Measurements from ENCODE around the gene SNORC. TPM values are rescaled to one million over a fixed set of nuclear protein-coding genes. Genes with fewer than 3 reads are reported as not detected.

Gene SNORC
- total RNA-seq, 3 donors from 2014 or later: 0.32 to 23.1 (median 9.2) TPM

DNA sequence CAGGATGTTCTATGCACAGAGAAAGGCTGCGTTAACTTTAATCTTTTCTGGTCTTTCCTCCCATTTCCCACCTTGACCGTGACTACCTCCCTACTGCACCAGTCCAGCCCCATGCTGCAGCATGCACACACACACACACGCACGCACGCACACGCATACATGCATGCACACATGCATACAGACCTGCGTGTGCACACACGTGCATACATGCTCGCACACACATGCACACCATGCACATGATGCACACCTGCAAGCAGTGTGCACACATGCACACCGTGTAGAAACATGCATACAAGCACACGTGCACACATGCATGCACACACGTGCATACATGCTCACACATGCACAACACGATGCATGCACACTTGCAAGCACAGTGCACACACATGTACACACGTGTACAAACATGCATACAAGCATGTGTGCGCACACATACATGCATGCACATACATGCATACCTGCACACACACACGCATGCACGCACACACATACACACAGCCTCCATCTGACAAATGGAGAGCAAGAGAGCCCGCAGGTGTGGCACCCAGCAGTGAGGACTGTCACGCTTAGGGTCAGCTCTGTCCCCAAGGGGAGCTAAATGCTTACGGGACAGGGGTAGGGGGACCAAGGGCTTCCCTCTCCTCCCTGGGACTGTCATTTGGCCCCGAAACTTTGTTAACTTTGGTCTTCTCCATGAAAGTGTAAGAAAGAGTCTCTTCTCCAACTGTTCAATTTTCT lies 18.2 kb downstream of the SNORC start:
- no peaks in the 10 kb centered on the region for H3K27me3 ChIP-seq

DNA sequence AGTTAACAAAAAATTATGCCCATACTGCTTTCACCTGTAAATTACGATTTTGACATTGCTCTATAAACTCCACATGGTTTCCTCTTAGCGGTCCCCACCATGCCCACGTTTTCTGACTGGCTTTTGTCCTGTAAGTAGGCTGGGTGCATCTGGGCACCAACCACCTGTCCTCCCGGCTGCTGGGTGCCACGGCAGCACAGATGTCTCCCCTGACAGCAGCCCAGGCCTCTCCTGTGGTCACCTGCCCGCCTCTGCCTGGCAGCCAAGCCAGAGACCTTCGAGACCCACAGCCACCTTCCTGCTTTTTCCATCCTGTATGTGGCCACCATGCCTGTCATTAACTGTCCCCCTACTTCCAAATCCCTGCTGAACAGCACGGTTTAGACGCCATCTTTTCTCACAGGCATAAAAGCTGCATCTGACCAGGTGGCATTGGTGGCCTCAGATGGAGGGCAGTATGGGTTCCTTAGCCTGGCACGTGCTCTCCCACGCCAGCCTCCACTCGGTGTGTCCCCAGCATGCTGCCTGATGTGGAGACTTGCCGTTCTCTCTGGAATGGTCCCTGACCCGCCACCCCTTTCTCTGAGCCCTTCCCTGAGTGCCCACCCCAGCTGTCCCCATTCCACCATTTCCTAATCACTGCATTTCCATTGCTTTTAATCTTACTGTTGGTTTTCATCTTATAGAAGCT lies 18.9 kb downstream of the SNORC start:
- H3K36me3 ChIP-seq: no peaks in the 10 kb centered on the region
- TF ChIP-seq POLR2A (IDR thresholded peaks at IDR 0.05) (no peak), POLR2AphosphoS5 (IDR thresholded peaks at IDR 0.05) (no peak)
- TF ChIP-seq, protein P1, sequence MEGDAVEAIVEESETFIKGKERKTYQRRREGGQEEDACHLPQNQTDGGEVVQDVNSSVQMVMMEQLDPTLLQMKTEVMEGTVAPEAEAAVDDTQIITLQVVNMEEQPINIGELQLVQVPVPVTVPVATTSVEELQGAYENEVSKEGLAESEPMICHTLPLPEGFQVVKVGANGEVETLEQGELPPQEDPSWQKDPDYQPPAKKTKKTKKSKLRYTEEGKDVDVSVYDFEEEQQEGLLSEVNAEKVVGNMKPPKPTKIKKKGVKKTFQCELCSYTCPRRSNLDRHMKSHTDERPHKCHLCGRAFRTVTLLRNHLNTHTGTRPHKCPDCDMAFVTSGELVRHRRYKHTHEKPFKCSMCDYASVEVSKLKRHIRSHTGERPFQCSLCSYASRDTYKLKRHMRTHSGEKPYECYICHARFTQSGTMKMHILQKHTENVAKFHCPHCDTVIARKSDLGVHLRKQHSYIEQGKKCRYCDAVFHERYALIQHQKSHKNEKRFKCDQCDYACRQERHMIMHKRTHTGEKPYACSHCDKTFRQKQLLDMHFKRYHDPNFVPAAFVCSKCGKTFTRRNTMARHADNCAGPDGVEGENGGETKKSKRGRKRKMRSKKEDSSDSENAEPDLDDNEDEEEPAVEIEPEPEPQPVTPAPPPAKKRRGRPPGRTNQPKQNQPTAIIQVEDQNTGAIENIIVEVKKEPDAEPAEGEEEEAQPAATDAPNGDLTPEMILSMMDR (IDR thresholded peaks at IDR 0.05): no peak
- DNase-seq (ENCODE audit: low spot score in 2 of 2): peak in 1 of 2 donors; percentile 28
- intact Hi-C loops (cut with DNase I; ENCODE audit: low total_unique reads): no loop called here
- no peak overlapping the region for H3K27ac ChIP-seq
- no peaks in the 10 kb centered on the region for H3K4me1 ChIP-seq
- no peaks in the 10 kb centered on the region for H3K9me3 ChIP-seq
- no peak overlapping the region for H3K4me3 ChIP-seq
- no peaks in the 10 kb centered on the region for H3K27me3 ChIP-seq

More for the DNA sequence above, 18.2 kb downstream of the SNORC start:
- intact Hi-C loops (cut with DNase I; ENCODE audit: low total_unique reads): no loop called here
- H3K36me3 ChIP-seq: no peaks in the 10 kb centered on the region
- no peak overlapping the region for H3K27ac ChIP-seq
- H3K9me3 ChIP-seq: no peaks in the 10 kb centered on the region
- no peak for DNase-seq (ENCODE audit: low spot score in 2 of 2)
- TF ChIP-seq POLR2A (IDR thresholded peaks at IDR 0.05): no peak
- TF ChIP-seq POLR2AphosphoS5 (IDR thresholded peaks at IDR 0.05): no peak
- TF ChIP-seq, protein P1 (IDR thresholded peaks at IDR 0.05): no peak
- H3K4me1 ChIP-seq: no peaks in the 10 kb centered on the region
- H3K4me3 ChIP-seq: no peak overlapping the region

GRCh38 chr2:232889876-232890401 lies 19.9 kb downstream of the SNORC start:
- H3K4me1 ChIP-seq: no peaks in the 10 kb centered on the region
- no peaks in the 10 kb centered on the region for H3K36me3 ChIP-seq
- TF ChIP-seq, protein P1 (IDR thresholded peaks at IDR 0.05): no peak
- no peak for TF ChIP-seq POLR2AphosphoS5 (IDR thresholded peaks at IDR 0.05)
- TF ChIP-seq POLR2A (IDR thresholded peaks at IDR 0.05): no peak
- no peak overlapping the region for H3K27ac ChIP-seq
- H3K4me3 ChIP-seq: no peak overlapping the region
- no peaks in the 10 kb centered on the region for H3K27me3 ChIP-seq
- no peaks in the 10 kb centered on the region for H3K9me3 ChIP-seq
- intact Hi-C loops (cut with DNase I; ENCODE audit: low total_unique reads): no loop called here
- peak in 1 of 2 donors; percentile 46 for DNase-seq (ENCODE audit: low spot score in 2 of 2)

DNA sequence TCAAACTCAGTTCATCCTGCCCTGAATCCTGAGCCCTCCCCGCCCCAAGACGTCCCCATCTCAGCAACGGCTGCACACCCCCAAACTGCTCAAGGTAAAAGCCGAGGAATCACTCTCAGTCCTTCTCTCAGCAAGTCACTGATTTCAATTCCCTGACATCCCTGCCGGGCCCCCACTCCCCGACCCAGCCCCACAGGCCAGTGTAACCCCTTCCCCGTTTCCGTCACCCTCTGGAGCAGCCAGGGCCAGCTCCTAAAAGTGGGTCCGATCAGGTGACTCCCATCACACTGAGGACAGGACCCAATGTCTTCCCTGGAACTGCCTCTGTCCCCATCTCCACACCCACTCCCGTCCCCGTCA lies 20.5 kb downstream of the SNORC start:
- peak overlapping the region in 1 of 2 donors; percentile 69 for H3K27ac ChIP-seq
- peak in 1 of 2 donors; percentile 48 for DNase-seq (ENCODE audit: low spot score in 2 of 2)
- intact Hi-C loops (cut with DNase I; ENCODE audit: low total_unique reads): no loop called here

More for the DNA sequence above, 20.5 kb downstream of the SNORC start:
- H3K9me3 ChIP-seq: no peaks in the 10 kb centered on the region
- H3K36me3 ChIP-seq: no peaks in the 10 kb centered on the region
- TF ChIP-seq, protein P1 (IDR thresholded peaks at IDR 0.05): no peak
- no peak for TF ChIP-seq POLR2AphosphoS5 (IDR thresholded peaks at IDR 0.05)
- TF ChIP-seq POLR2A (IDR thresholded peaks at IDR 0.05): no peak
- peak overlapping the region in 1 of 3 donors; percentile 46 for H3K4me3 ChIP-seq
- H3K27me3 ChIP-seq: no peaks in the 10 kb centered on the region
- H3K4me1 ChIP-seq: no peaks in the 10 kb centered on the region
